K562 (cell line): ENCODE data around the gene AMZ1. TPM values are rescaled to one million over a fixed set of nuclear protein-coding genes. Genes with fewer than 3 reads are reported as not detected.
"Not testable (repeated sequence)": the region's sequence is repeated elsewhere in the genome, so short reads cannot be mapped to it uniquely, and the experiment has no call there.

Source experiments
- ATF1 ChIP-seq, 2 experiments: fragments of 450-650 bp in 1 of 2; IDR thresholded peaks; 2 replicates each; pipeline ENCODE4 v1.6.1; 2016; ENCODE audit warnings: missing compliant biosample characterization in 1 of 2, missing genetic modification characterization in 1 of 2
- CXXC5 ChIP-seq: fragments of 250-450 bp; sonication (Bioruptor Pico); IDR thresholded peaks from 2 replicates; pipeline ENCODE4 v1.8.0; 2022; ENCODE audit warnings: inconsistent platforms, mild to moderate bottlenecking, moderate library complexity
- ETV1 ChIP-seq: fragments of 450-650 bp; conservative IDR thresholded peaks from 2 replicates; pipeline ENCODE4 v1.6.1; 2016; ENCODE audit warnings: missing genetic modification characterization, control low read depth, low read depth, missing compliant biosample characterization
- KLF6 ChIP-seq: fragments of 250-450 bp; sonication (Bioruptor Pico); IDR thresholded peaks from 2 replicates; pipeline ENCODE4 v1.4.0; 2020; ENCODE audit warnings: mild to moderate bottlenecking, moderate library complexity, borderline replicate concordance
- L3MBTL2 ChIP-seq: fragments of 450-650 bp; IDR thresholded peaks from 2 replicates; pipeline ENCODE4 v1.6.1; 2016; ENCODE audit warnings: mild to moderate bottlenecking, moderate library complexity
- NR2C1 ChIP-seq, 2 experiments: fragments of 450-650 bp; IDR thresholded peaks; 2 replicates each; pipeline ENCODE4 v1.6.1; 2017; ENCODE audit warnings: mild to moderate bottlenecking in 2 of 2, antibody characterized with exemption in 1 of 2, inconsistent platforms in 1 of 2, missing compliant biosample characterization in 1 of 2, missing genetic modification characterization in 1 of 2
- NR2C2 ChIP-seq, 2 experiments: fragments of 200-800 bp in 1 of 2; sonication (Bioruptor generic) in 1 of 2; sonication (generic) in 1 of 2; formaldehyde crosslinking in 1 of 2; IDR thresholded peaks; 2 replicates each; pipeline versions ENCODE4 v1.6.1 to v1.8.0; 2016 to 2022; ENCODE audit warnings: mild to moderate bottlenecking in 1 of 2, missing compliant biosample characterization in 1 of 2, missing genetic modification characterization in 1 of 2, missing genetic modification reagents in 1 of 2
- PKNOX1 ChIP-seq: fragments of 450-650 bp; IDR thresholded peaks from 2 replicates; pipeline ENCODE4 v1.6.1; 2016
- RBFOX2 ChIP-seq: fragments of 200-400 bp; formaldehyde crosslinking; IDR thresholded peaks from 2 replicates; pipeline ENCODE4 v1.6.1; 2017; ENCODE audit warnings: low read depth, mild to moderate bottlenecking, low read length, moderate library complexity
- ZNF318 ChIP-seq, 2 experiments: fragments of 450-650 bp; IDR thresholded peaks; 2 replicates each; pipeline ENCODE4 v1.6.1; 2016; ENCODE audit warnings: mild to moderate bottlenecking in 2 of 2, borderline replicate concordance in 1 of 2, low read depth in 1 of 2, moderate library complexity in 1 of 2
- ZNF584 ChIP-seq: fragments of 200-800 bp; sonication (Bioruptor generic); IDR thresholded peaks from 2 replicates; pipeline ENCODE4 v1.6.1; 2016; ENCODE audit warnings: low read depth, mild to moderate bottlenecking, missing genetic modification characterization, missing compliant biosample characterization
- polyA plus RNA-seq, 8 experiments: library from polyadenylated mRNA; depleted of rRNA in 4 of 8; stranded (reverse) in 5 of 8; unstranded in 3 of 8; fragments of >200 nt; fragmentation: Nextera tagmentation in 2 of 8; fragmentation: Illumina TruSeq in 1 of 8; extraction: Ambion mirVana in 2 of 8; extraction: Trizol in 1 of 8; gene quantifications; 2 replicates each; pipeline versions ENCODE4 v1.2.1 to v1.2.3, GENCODE V29; 2011 to 2014; ENCODE audit warnings: inconsistent platforms in 1 of 8, missing spikeins in 1 of 8
- total RNA-seq, 7 experiments: library from RNA; depleted of rRNA in 6 of 7; stranded (reverse); fragments of >200 nt in 6 of 7; fragmentation: Illumina TruSeq in 2 of 7; extraction: Trizol in 2 of 7; gene quantifications; 2 replicates each; pipeline versions ENCODE4 v1.2.1 to v1.2.3, GENCODE V29; 2011 to 2021; ENCODE audit warnings: low replicate concordance in 1 of 7

AMZ1 gene
- total and polyA plus RNA-seq, 9 of the 15 experiments (the other 6 are each of a cell fraction or from before 2014, with no cell fraction given), result not detected

DNA sequence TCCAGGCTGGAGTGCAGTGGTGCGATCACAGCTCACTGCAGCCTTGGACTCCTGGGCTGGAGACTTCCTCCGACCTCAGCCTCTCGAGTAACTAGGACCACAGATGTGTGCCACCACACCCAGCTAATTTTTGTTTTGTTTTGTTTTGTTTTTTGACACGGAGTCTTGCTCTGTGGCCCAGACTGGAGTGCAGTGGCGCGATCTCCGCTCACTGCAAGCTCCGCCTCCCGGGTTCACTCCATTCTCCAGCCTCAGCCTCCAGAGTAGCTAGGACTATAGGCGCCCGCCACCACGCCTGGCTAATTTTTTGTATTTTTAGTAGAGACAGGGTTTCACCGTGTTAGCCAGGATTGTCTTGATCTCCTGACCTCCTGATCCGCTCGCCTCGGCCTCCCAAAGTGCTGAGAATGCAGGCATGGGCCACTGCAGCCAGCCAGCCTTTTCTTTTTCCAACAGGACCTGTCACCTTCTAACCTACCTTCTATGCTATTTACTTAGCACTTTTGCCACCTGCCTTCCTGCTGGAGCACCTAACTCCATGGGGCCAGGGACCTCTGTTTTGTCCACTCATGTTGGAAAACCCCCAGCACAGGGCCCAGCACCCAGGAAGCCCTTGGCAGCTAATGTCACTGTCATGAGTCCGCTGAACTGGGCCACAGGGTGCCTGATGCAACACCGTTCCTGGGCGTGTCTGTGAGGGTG lies 5.6 kb downstream of the AMZ1 start (continued):
- TF ChIP-seq ZNF318 (IDR thresholded peaks at IDR 0.05; ENCODE audit: borderline replicate concordance in 1 of 2, low read depth in 1 of 2) (peak in 1 of 2 experiments; percentile 53; a peak in 1 of 4 replicates), ZNF584 (peak; percentile 50; the same call in 1 of the 2 replicates), L3MBTL2 (peak; percentile 71), CXXC5 (0 out of 2 replicates have a peak, but pooled peaks have one; percentile 39), ATF1 (tag; IDR thresholded peaks at IDR 0.05) (peak; percentile 53; the same call in 1 of the 2 replicates), KLF6 (CRISPR knock-in tag) (peak; percentile 44; the same call in 1 of the 2 replicates), NR2C2 (tag; IDR thresholded peaks at IDR 0.05) (peak; percentile 69), PKNOX1 (0 out of 2 replicates have a peak, but pooled peaks have one; percentile 35), RBFOX2 (peak; percentile 69), ETV1 (tag) (peak; percentile 37), NR2C1 (tag; IDR thresholded peaks at IDR 0.05) (peak; percentile 33; the same call in 1 of the 2 replicates)
- TF ChIP-seq ATF1 (CRISPR knock-in tag; IDR thresholded peaks at IDR 0.05); NR2C2 (CRISPR knock-in tag; IDR thresholded peaks at IDR 0.05); NR2C1 (IDR thresholded peaks at IDR 0.05): not testable (repeated sequence)
